A549 (cell line): ENCODE results near the gene POP7. TPM values are rescaled to one million over a fixed set of nuclear protein-coding genes. Genes with fewer than 3 reads are reported as not detected.
A peak's percentile ranks its signal among the peaks of the same experiment; 100 is the strongest.

Source experiments
- ATAC-seq, 2 experiments: fragments of 200-7000 bp in 1 of 2; fragments of >200 bp in 1 of 2; cut with Nextera tagmentation in 1 of 2; cut with Tn5 transposase in 1 of 2; 3 replicates each; pipeline versions ENCODE4 v1.8.0 to v1.9.1; 2018 to 2020; ENCODE audit warnings: mild to moderate bottlenecking in 1 of 2, moderate library complexity in 1 of 2
- CTCF ChIA-PET: fragments of 300-600 bp; sonication (Branson Sonifier 250); formaldehyde crosslinking; extraction: SDS; loops from one replicate; lab custom pipeline; 2021; ENCODE audit warnings: antibody characterized with exemption, inconsistent platforms; lab: Yijun Ruan, JAX
- POLR2A ChIA-PET: fragments of 350-600 bp; formaldehyde crosslinking; extraction: SDS; loops from one replicate; lab custom pipeline; 2021; ENCODE audit warnings: antibody characterized with exemption, inconsistent platforms; lab: Yijun Ruan, JAX
- DNase-seq, 2 experiments: peaks; one replicate each; pipeline versions ENCODE4 v3.0.0 to v3.0.0-alpha.2; 2011 to 2016; ENCODE audit warnings: low read depth in 1 of 2, low spot score in 1 of 2
- FAIRE-seq: peaks from 2 replicates; lab custom pipeline; 2011; peaks lifted over from hg19 to GRCh38; lab: Jason Lieb, UNC
- H3K27ac ChIP-seq, 2 experiments: fragments of >200 bp; sonication (Bioruptor Twin); formaldehyde crosslinking; 3 replicates each; pipeline ENCODE4 v1.5.1; 2016 to 2017
- H3K4me1 ChIP-seq: fragments of >200 bp; sonication (Bioruptor Twin); formaldehyde crosslinking; 3 replicates; pipeline ENCODE4 v1.6.1; 2016
- H3K4me2 ChIP-seq: fragments of >200 bp; sonication (Bioruptor Twin); formaldehyde crosslinking; 3 replicates; pipeline ENCODE4 v1.6.1; 2016
- H3K4me3 ChIP-seq: fragments of >200 bp; sonication (Bioruptor Twin); formaldehyde crosslinking; 3 replicates; pipeline ENCODE4 v1.5.1; 2016
- H3K9me3 ChIP-seq: fragments of >200 bp; sonication (Bioruptor Twin); formaldehyde crosslinking; 3 replicates; pipeline ENCODE4 v1.6.1; 2016
- ATOH8 ChIP-seq: fragments of 250-450 bp; sonication (Bioruptor Pico); IDR thresholded peaks from 2 replicates; pipeline ENCODE4 v1.5.0; 2020; ENCODE audit warnings: low read depth, mild to moderate bottlenecking, moderate library complexity
- BCL3 ChIP-seq: fragments of >200 bp; sonication (Bioruptor Twin); formaldehyde crosslinking; IDR thresholded peaks from 3 replicates; pipeline ENCODE4 v1.6.1; 2016
- BHLHE40 ChIP-seq: IDR thresholded peaks from 2 replicates; pipeline ENCODE4 v1.6.1; 2012; ENCODE audit warnings: low read depth, low read length, inconsistent platforms
- CEBPB ChIP-seq, 2 experiments: fragments of >200 bp in 1 of 2; sonication (Bioruptor Twin) in 1 of 2; formaldehyde crosslinking in 1 of 2; IDR thresholded peaks; 2 replicates each; pipeline ENCODE4 v1.6.1; 2012 to 2016
- CHD4 ChIP-seq: fragments of 200-600 bp; sonication (generic); IDR thresholded peaks from 2 replicates; pipeline ENCODE4 v1.6.1; 2016; ENCODE audit warnings: antibody characterized with exemption, mild to moderate bottlenecking, borderline replicate concordance
- CTCF ChIP-seq: fragments of >200 bp; sonication (Bioruptor Twin); formaldehyde crosslinking; IDR thresholded peaks from 3 replicates; pipeline ENCODE4 v1.5.1; 2016
- EHMT2 ChIP-seq: fragments of 200-600 bp; sonication (generic); IDR thresholded peaks from 2 replicates; pipeline ENCODE4 v1.6.1; 2016; ENCODE audit warnings: antibody characterized with exemption, low read depth, mild to moderate bottlenecking, moderate library complexity
- FOSB ChIP-seq: fragments of 250-450 bp; sonication (Bioruptor Pico); IDR thresholded peaks from 2 replicates; pipeline ENCODE4 v1.5.0; 2020; ENCODE audit warnings: mild to moderate bottlenecking, moderate library complexity
- HEYL ChIP-seq: fragments of 250-450 bp; sonication (Bioruptor Pico); IDR thresholded peaks from 2 replicates; pipeline ENCODE4 v1.8.0; 2021; ENCODE audit warnings: mild to moderate bottlenecking, moderate library complexity
- HMGXB4 ChIP-seq: fragments of 250-450 bp; sonication (Bioruptor Pico); IDR thresholded peaks from 2 replicates; pipeline ENCODE4 v1.5.0; 2021; ENCODE audit warnings: mild to moderate bottlenecking, moderate library complexity, borderline replicate concordance
- HOXB13 ChIP-seq: fragments of 250-450 bp; sonication (Bioruptor Pico); IDR thresholded peaks from 2 replicates; pipeline ENCODE4 v1.5.0; 2020; ENCODE audit warnings: low read depth, mild to moderate bottlenecking, moderate library complexity
- JUNB ChIP-seq: fragments of >200 bp; sonication (Bioruptor Twin); formaldehyde crosslinking; IDR thresholded peaks from 2 replicates; pipeline ENCODE4 v1.6.1; 2016
- KDM1A ChIP-seq: fragments of 200-600 bp; sonication (generic); IDR thresholded peaks from 2 replicates; pipeline ENCODE4 v1.6.1; 2016; ENCODE audit warnings: low read depth, mild to moderate bottlenecking
- NFE2L2 ChIP-seq: fragments of 150-350 bp; conservative IDR thresholded peaks from 2 replicates; pipeline ENCODE4 v1.6.1; 2014; ENCODE audit warnings: low read length
- NPAS2 ChIP-seq: fragments of 250-450 bp; sonication (Bioruptor Pico); IDR thresholded peaks from 2 replicates; pipeline ENCODE4 v1.8.0; 2022; ENCODE audit warnings: mild to moderate bottlenecking, moderate library complexity, borderline replicate concordance
- PBX3 ChIP-seq: IDR thresholded peaks from 2 replicates; pipeline ENCODE4 v1.6.1; 2012
- POLR2A ChIP-seq: IDR thresholded peaks from 2 replicates; pipeline ENCODE4 v1.6.1; 2012; ENCODE audit warnings: mild to moderate bottlenecking, low read length
- POLR2AphosphoS2 ChIP-seq: conservative IDR thresholded peaks from 2 replicates; pipeline ENCODE4 v1.6.1; 2012; ENCODE audit warnings: low read length, improper control_type of control experiment, inconsistent platforms
- RCOR1 ChIP-seq: fragments of 150-350 bp; IDR thresholded peaks from 2 replicates; pipeline ENCODE4 v1.6.1; 2014; ENCODE audit warnings: antibody characterized with exemption, low read length, low read depth
- REST ChIP-seq: fragments of 200-600 bp; sonication (generic); IDR thresholded peaks from 2 replicates; pipeline ENCODE4 v1.6.1; 2016; ENCODE audit warnings: antibody characterized with exemption, mild to moderate bottlenecking, moderate library complexity
- SREBF2 ChIP-seq: fragments of 450-650 bp; IDR thresholded peaks from 2 replicates; pipeline ENCODE4 v1.6.1; 2014; ENCODE audit warnings: mild to moderate bottlenecking, moderate library complexity
- TP53 ChIP-seq: fragments of 250-450 bp; sonication (Bioruptor Pico); IDR thresholded peaks from 2 replicates; pipeline ENCODE4 v1.5.0; 2021; ENCODE audit warnings: mild to moderate bottlenecking, moderate library complexity
- ZFP36 ChIP-seq: fragments of 450-650 bp; IDR thresholded peaks from 2 replicates; pipeline ENCODE4 v1.6.1; 2014; ENCODE audit warnings: borderline replicate concordance; ENCODE audit not compliant: partially characterized antibody
- ZNF302 ChIP-seq: fragments of 250-450 bp; sonication (Bioruptor Pico); IDR thresholded peaks from 2 replicates; pipeline ENCODE4 v1.9.0; 2021; ENCODE audit warnings: inconsistent platforms, mild to moderate bottlenecking, moderate library complexity
- ZSCAN20 ChIP-seq: fragments of 250-450 bp; sonication (Bioruptor Pico); IDR thresholded peaks from 2 replicates; pipeline ENCODE4 v1.8.0; 2022; ENCODE audit warnings: mild to moderate bottlenecking, moderate library complexity
- WGBS: methylation state at CpG from one replicate; pipeline ENCODE4 v1.1.6; 2017; ENCODE audit errors: missing lambda C conversion rate; 5-methylcytosine and 5-hydroxymethylcytosine counted together
- polyA plus RNA-seq, 4 experiments: library from polyadenylated mRNA; depleted of rRNA in 3 of 4; stranded (reverse); fragments of >200 nt; fragmentation: RNase III in 1 of 4; extraction: RNeasy Plus Mini Kit Qiagen cat#74134 plus additional on column Dnase treatment in 1 of 4; gene quantifications; 2 replicates in 3 of 4; 3 replicates in 1 of 4; pipeline ENCODE4 v1.2.3, GENCODE V29; 2011 to 2017

Gene POP7
- polyA plus RNA-seq, 2 of the 4 experiments (the other 2 are of a cell fraction): 29.5 to 77.4 TPM

GRCh38 chr7:100679927-100680575 lies 25.9 kb upstream of the POP7 start:
- no peaks in the 10 kb centered on the region for H3K9me3 ChIP-seq
- peak in 1 of 2 experiments; percentile 49 for DNase-seq
- no peak for FAIRE-seq
- peaks cover 35% of the 10 kb centered on the region for H3K4me1 ChIP-seq
- 77% methylated on average over 13 of the region's 13 CpGs for WGBS
- ChIA-PET CTCF (interaction anchor here (1.0 to 6.4 kb wide), 8 partner anchors 10 to 91 kb away, joined by 3 to 33 read pairs (median 5); partner anchors contain the start of genes MOSPD3 and POP7), POLR2A (interaction anchor here (0.7 to 1.1 kb wide), 3 partner anchors 12 to 68 kb away, joined by 3 to 6 read pairs (median 5); partner anchors contain the start of genes MOSPD3 and POP7)
- peak overlapping the region in 1 of 2 experiments; percentile 44; a peak in 2 of 6 replicates for H3K27ac ChIP-seq
- no peak for TF ChIP-seq CEBPB (IDR thresholded peaks at IDR 0.05)
- no peak for TF ChIP-seq HMGXB4 (CRISPR knock-in tag)
- no peak for TF ChIP-seq TP53 (CRISPR knock-in tag)
- TF ChIP-seq REST: no peak
- no peak for TF ChIP-seq JUNB
- no peak for TF ChIP-seq NPAS2
- no peak for TF ChIP-seq NFE2L2
- no peak for TF ChIP-seq ZSCAN20 (CRISPR knock-in tag)
- TF ChIP-seq ATOH8 (CRISPR knock-in tag): no peak
- no peak for TF ChIP-seq ZFP36
- TF ChIP-seq POLR2A: no peak
- no peak for TF ChIP-seq KDM1A
- TF ChIP-seq POLR2AphosphoS2: no peak
- TF ChIP-seq FOSB (CRISPR knock-in tag): no peak
- no peak for TF ChIP-seq BHLHE40
- no peak for TF ChIP-seq CHD4
- TF ChIP-seq HEYL (CRISPR knock-in tag): no peak
- TF ChIP-seq EHMT2: no peak
- no peak overlapping the region for H3K4me2 ChIP-seq
- ATAC-seq: peak; percentile 11 to 29; a peak in 3 of 6 replicates
- no peak overlapping the region for H3K4me3 ChIP-seq

- H3K4me3 ChIP-seq: no peak overlapping the region
- H3K4me1 ChIP-seq: peaks cover 30% of the 10 kb centered on the region
- peak overlapping the region in 1 of 2 experiments; percentile 44; a peak in 2 of 6 replicates for H3K27ac ChIP-seq
- DNase-seq: no peak
- ChIA-PET POLR2A (interaction anchor here (0.7 to 1.1 kb wide), 3 partner anchors 12 to 69 kb away, joined by 3 to 6 read pairs (median 5); partner anchors contain the start of genes MOSPD3 and POP7), CTCF (interaction anchor here (0.5 to 6.4 kb wide), 10 partner anchors 9 to 92 kb away, joined by 3 to 33 read pairs (median 4); partner anchors contain the start of genes MOSPD3 and POP7)
- 92% methylated on average over 17 of the region's 18 CpGs for WGBS
- no peak for FAIRE-seq
- peak in 1 of 2 experiments; percentile 1; a peak in 1 of 6 replicates for ATAC-seq
- no peaks in the 10 kb centered on the region for H3K9me3 ChIP-seq
- H3K4me2 ChIP-seq: no peak overlapping the region
- TF ChIP-seq PBX3 (no peak), TP53 (CRISPR knock-in tag) (no peak), RCOR1 (no peak), CTCF (no peak), BCL3 (no peak), SREBF2 (no peak), ZNF302 (CRISPR knock-in tag) (no peak), HOXB13 (CRISPR knock-in tag) (no peak), HEYL (CRISPR knock-in tag) (no peak)
Observed at GRCh38 chr7:100680576-100681271, 25.2 kb upstream of the POP7 start.
